ENCODE measurements around the gene COTL1.

- TF ChIP-seq POLR2A (IDR thresholded peaks at IDR 0.05; ENCODE audit: low read length) (no peak), GATA1 (IDR thresholded peaks at IDR 0.05; ENCODE audit: low read depth, low read length) (no peak)
Observed at GRCh38 chr16:84553873-84554399, 63.9 kb downstream of the COTL1 start.
